SHP77 (cell line): ENCODE results near the gene TF.

ENCODE experiments used
- DNase-seq, 2 experiments: peaks; one replicate each; lab custom pipeline; 2025; lab: John Stamatoyannopoulos, UW

TF gene

GRCh38 chr3:133747373-133747772 lies 1.2 kb downstream of the TF start:
- DNase-seq: no peak

- DNase-seq: no peak
Measured at GRCh38 chr3:133747907-133748639, 1.9 kb downstream of the TF start.

GRCh38 chr3:133749427-133750258 lies 3.5 kb downstream of the TF start:
- DNase-seq: no peak

- no peak for DNase-seq
Measured at GRCh38 chr3:133750259-133750656, 4.1 kb downstream of the TF start.

GRCh38 chr3:133753107-133753778 lies 7.0 kb downstream of the TF start:
- no peak for DNase-seq

GRCh38 chr3:133753779-133754164 lies 7.6 kb downstream of the TF start:
- no peak for DNase-seq

- no peak for DNase-seq
Measured at GRCh38 chr3:133754455-133754854, 8.3 kb downstream of the TF start.

GRCh38 chr3:133754973-133755828 lies 9.0 kb downstream of the TF start:
- DNase-seq: no peak

- no peak for DNase-seq
Measured at GRCh38 chr3:133756716-133757694, 10.8 kb downstream of the TF start.

GRCh38 chr3:133757701-133758567 lies 11.7 kb downstream of the TF start:
- DNase-seq: no peak

GRCh38 chr3:133758568-133758928 lies 12.4 kb downstream of the TF start:
- no peak for DNase-seq

GRCh38 chr3:133758964-133759739 lies 13.0 kb downstream of the TF start:
- no peak for DNase-seq

- DNase-seq: no peak
Measured at GRCh38 chr3:133759740-133760305, 13.6 kb downstream of the TF start.

GRCh38 chr3:133760916-133761315 lies 14.7 kb downstream of the TF start:
- no peak for DNase-seq

- no peak for DNase-seq
Measured at GRCh38 chr3:133761605-133762484, 15.7 kb downstream of the TF start.

- DNase-seq: no peak
Measured at GRCh38 chr3:133762539-133762938, 16.3 kb downstream of the TF start.
